ENCODE data around the gene HERC4.

DNA sequence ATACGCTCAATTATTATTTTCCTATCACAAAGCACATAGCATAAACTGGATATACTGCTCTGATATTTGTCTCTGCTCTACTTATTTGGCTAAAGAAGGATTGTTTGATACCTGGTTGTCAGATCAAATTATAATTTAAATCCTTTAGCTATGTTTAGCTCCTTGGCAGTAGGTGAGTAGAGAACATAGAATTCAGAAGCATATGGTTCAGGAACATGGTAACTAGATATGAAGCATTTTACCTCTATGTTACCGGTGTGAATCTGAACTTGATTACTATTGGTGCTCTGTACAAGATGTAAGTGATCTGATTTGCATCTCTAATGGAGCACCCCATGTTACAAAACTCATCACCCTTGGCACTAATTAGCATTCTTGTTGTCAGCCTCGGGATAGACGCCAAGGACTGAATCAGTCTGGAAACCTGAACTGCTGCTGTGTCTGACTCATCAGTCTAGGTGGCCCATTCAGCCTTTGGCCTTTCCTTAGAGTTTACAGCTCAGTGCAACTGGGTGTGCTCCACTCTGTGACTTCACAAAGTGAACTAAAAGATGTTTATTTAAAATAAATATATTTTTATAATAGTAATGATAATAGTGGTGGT is 21.9 kb upstream of the HERC4 start:
- TF ChIP-seq POLR2A (IDR thresholded peaks at IDR 0.05; ENCODE audit: low read depth, low read length), result no peak
- TF ChIP-seq POLR2AphosphoS5 (IDR thresholded peaks at IDR 0.05; ENCODE audit: low read depth, low read length), result no peak
- TF ChIP-seq TAF1 (IDR thresholded peaks at IDR 0.05; ENCODE audit: borderline replicate concordance, low read depth, low read length), result no peak

Data from GM12892 (cell line).